Common myeloid progenitor, CD34-positive (primary cell): ENCODE measurements around the gene DHX16.

ENCODE experiments used
- CTCF ChIA-PET: fragments of 350-600 bp; sonication (Branson Sonifier 250); formaldehyde crosslinking; loops from one replicate; lab custom pipeline; 2021; ENCODE audit warnings: antibody characterized with exemption; lab: Charles Lee
- POLR2A ChIA-PET: fragments of 350-600 bp; sonication (Branson Sonifier 250); formaldehyde crosslinking; loops from one replicate; lab custom pipeline; 2021; ENCODE audit warnings: antibody characterized with exemption; lab: Charles Lee
- DNase-seq, 3 donors: peaks; one replicate each; pipeline versions ENCODE4 v3.0.0 to v3.0.0-alpha.2; 2013
- H3K27ac ChIP-seq, 2 experiments: 1 replicate in 1 of 2; 2 replicates in 1 of 2; pipeline ENCODE4 v1.7.0; 2013; ENCODE audit warnings: inconsistent platforms in 2 of 2, low read length in 2 of 2, mild to moderate bottlenecking in 2 of 2, low read depth in 1 of 2, moderate library complexity in 1 of 2; ENCODE audit not compliant: severe bottlenecking in 2 of 2, insufficient read depth in 1 of 2, poor library complexity in 1 of 2
- H3K27me3 ChIP-seq, 5 experiments: replicated peaks in 2 of 5; 1 replicate in 3 of 5; 2 replicates in 2 of 5; pipeline versions ENCODE4 v1.6.1 to v1.7.0; 2013; ENCODE audit warnings: low read length in 4 of 5, mild to moderate bottlenecking in 2 of 5, moderate library complexity in 2 of 5, inconsistent platforms in 1 of 5; ENCODE audit not compliant: insufficient read depth in 5 of 5, control insufficient read depth in 4 of 5
- H3K36me3 ChIP-seq, 4 experiments: 1 replicate in 2 of 4; 2 replicates in 2 of 4; pipeline versions ENCODE4 v1.6.1 to v1.7.0; 2013; ENCODE audit warnings: low read length in 3 of 4, control low read depth in 1 of 4, mild to moderate bottlenecking in 1 of 4; ENCODE audit not compliant: control insufficient read depth in 4 of 4, insufficient read depth in 4 of 4
- H3K4me1 ChIP-seq, 4 experiments: 1 replicate in 3 of 4; 2 replicates in 1 of 4; pipeline versions ENCODE4 v1.6.1 to v1.7.1; 2013; ENCODE audit warnings: low read length in 3 of 4, mild to moderate bottlenecking in 3 of 4, control low read depth in 1 of 4, inconsistent platforms in 1 of 4, moderate library complexity in 1 of 4; ENCODE audit not compliant: control insufficient read depth in 4 of 4, insufficient read depth in 4 of 4; ENCODE audit errors: control extremely low read depth in 1 of 4
- H3K4me3 ChIP-seq, 7 experiments: 1 replicate in 4 of 7; 2 replicates in 3 of 7; pipeline versions ENCODE4 v1.5.1 to v1.7.0; 2013; ENCODE audit warnings: mild to moderate bottlenecking in 7 of 7, low read length in 6 of 7, moderate library complexity in 6 of 7, inconsistent platforms in 2 of 7, low read depth in 2 of 7, control low read depth in 1 of 7; ENCODE audit not compliant: insufficient read depth in 4 of 7, control insufficient read depth in 1 of 7; ENCODE audit errors: extremely low read depth in 1 of 7
- H3K9me3 ChIP-seq, 5 experiments: 1 replicate in 4 of 5; 2 replicates in 1 of 5; pipeline versions ENCODE4 v1.6.1 to v1.7.1; 2013; ENCODE audit warnings: low read length in 4 of 5, mild to moderate bottlenecking in 2 of 5, inconsistent platforms in 1 of 5, low read depth in 1 of 5, moderate library complexity in 1 of 5; ENCODE audit not compliant: control insufficient read depth in 4 of 5, insufficient read depth in 2 of 5; ENCODE audit errors: control extremely low read depth in 1 of 5
- WGBS: methylation state at CpG from one replicate; pipeline ENCODE4 v1.1.5; 2013; ENCODE audit not compliant: insufficient coverage; 5-methylcytosine and 5-hydroxymethylcytosine counted together

The DHX16 gene

DNA sequence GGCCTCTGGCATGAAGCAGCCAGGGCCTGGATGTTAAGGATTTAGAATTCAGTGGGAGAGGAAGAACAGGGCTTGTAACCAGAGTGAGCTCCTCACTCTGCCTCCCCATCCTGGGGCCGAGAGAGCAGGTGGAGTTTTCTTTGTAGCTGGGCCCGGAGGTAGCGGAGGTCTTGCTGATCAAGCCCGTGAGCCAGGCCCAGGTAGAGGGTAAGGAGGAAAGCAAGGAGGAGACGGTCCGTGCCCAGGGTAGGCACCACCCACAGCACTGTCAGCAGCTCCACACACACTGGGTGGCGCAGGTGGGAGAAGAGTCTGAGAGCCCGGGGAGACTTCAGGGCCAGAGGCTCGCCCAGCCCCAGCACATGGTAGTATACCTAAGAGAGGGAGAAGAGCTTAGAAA is 15.8 kb upstream of the DHX16 start:
- Histone ChIP-seq H3K4me1 (peaks cover 16 to 64% (median 58%) of the 10 kb centered on the region in 4 experiments), H3K27me3 (no peaks in the 10 kb centered on the region), H3K27ac (no peak overlapping the region), H3K4me3 (peak overlapping the region in 4 of 7 experiments; percentile 87 to 96 (median 89)), H3K36me3 (peaks cover 0 to 9% (median 0%) of the 10 kb centered on the region in 4 experiments), H3K9me3 (no peaks in the 10 kb centered on the region)
- 100% methylated on average over 3 of the region's 9 CpGs for WGBS
- ChIA-PET POLR2A (interaction anchor here (0.5 to 1.7 kb wide), 4 partner anchors 16 to 110 kb away, joined by 3 to 13 read pairs (median 3); partner anchors contain the start of gene TUBB), CTCF (interaction anchor here (0.9 to 5.2 kb wide), 11 partner anchors 9 to 144 kb away, joined by 3 to 37 read pairs (median 4); partner anchors contain the start of genes MDC1 and TUBB)
- no peak for DNase-seq

DNA sequence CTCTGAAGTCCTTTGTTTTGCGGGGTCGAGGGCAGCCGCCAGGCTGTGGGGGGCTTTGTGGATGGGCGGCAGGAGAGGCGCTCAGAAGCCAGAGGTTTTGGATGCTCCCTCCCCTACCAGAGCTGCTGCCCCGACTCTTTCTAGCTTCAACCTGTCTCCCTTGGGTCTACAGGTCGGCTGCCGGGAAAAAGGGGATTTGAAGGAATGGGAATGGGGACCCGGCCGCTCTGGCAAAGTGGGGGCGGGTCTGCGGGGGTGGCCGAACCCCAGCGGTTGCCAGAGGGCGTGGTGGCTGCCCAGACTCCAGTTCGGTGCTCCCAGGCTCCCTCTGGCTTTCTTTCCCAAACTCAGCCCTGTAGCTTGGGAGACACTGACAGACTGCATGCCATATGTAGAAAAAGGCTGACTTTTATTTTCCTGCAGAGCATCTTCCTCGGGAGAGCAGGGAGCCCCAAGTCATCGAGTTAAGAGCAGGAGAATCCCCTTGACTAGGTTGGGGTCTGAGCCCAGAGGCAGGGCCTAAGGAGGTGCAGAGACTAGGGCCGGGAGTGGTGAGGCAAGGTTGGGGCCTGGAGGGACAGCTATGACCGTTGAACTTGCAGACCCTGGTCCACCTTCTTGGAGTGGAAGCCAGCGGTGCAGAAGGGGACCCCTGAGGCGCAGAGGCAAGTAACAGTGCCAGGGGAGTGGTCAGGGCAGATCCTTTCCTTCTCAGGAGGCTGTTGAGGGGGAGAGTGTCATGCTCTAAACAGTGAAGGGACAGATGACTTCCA is 15.0 kb upstream of the DHX16 start:
- no peaks in the 10 kb centered on the region for H3K9me3 ChIP-seq
- 25% methylated on average over 17 of the region's 22 CpGs for whole genome bisulfite sequencing
- peaks cover 16 to 71% (median 65%) of the 10 kb centered on the region in 4 experiments for H3K4me1 ChIP-seq
- DNase-seq, result no peak
- no peaks in the 10 kb centered on the region for H3K27me3 ChIP-seq
- ChIA-PET POLR2A (interaction anchor here (0.6 to 1.7 kb wide), 5 partner anchors 17 to 33 kb away, joined by 3 to 13 read pairs (median 3); partner anchors contain the start of genes MDC1 and TUBB), CTCF (interaction anchor here (1.2 to 5.2 kb wide), 9 partner anchors 8 to 143 kb away, joined by 3 to 37 read pairs (median 4); partner anchors contain the start of genes MDC1 and TUBB)
- H3K36me3 ChIP-seq, result peaks cover 0 to 9% (median 0%) of the 10 kb centered on the region in 4 experiments
- H3K4me3 ChIP-seq, result peak overlapping the region; percentile 85 to 96 (median 89)
- H3K27ac ChIP-seq, result peak overlapping the region; percentile 50 to 94

DNA sequence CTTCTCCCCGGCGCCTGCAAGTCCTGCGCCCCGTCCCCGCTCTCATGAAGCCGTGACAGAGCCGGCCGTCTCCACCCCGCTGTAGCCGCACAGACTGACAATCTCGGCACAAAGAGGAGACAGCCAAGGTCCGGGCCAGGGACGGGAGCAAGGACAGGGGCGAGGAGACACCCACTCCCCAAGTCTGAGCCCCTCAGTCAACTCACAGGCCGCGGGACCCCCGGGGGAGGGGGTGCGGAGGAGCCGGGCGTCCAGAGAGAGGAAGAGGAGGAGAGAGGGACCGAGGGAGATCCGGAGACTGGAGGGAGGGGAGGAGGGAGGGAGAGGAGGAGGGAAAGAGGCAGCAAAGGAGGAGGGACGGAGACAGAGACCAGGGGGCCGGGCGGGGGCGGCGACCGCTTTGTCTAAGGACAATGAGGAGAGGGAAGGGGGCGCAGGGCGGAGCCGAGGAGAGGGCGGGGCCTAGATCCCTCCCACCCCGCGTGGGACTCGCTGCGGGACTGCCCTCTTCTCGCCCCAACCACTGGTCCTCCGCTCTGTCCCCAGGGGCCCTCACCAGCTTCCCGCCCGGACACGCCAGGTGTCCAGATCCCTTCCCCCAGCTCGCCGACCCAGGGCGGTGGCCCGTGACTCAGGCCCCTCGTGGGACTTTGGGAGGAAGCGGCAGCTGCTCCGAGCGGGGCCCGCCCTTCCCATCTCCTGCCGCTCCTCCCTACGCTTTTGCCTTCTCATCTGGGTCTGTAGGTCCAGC is 14.3 kb upstream of the DHX16 start:
- ChIA-PET POLR2A (interaction anchor here (0.6 to 1.7 kb wide), 3 partner anchors 22 to 34 kb away, joined by 3 to 13 read pairs (median 4); partner anchors contain the start of genes MDC1 and TUBB), CTCF (interaction anchor here (1.8 to 5.2 kb wide), 2 partner anchors 7 to 18 kb away, joined by 6 to 37 read pairs; no protein-coding TSS in a partner anchor)
- peaks cover 16 to 77% (median 73%) of the 10 kb centered on the region in 4 experiments for H3K4me1 ChIP-seq
- peak overlapping the region; percentile 85 to 96 (median 89) for H3K4me3 ChIP-seq
- peak; percentile 59 to 84 (median 78) for DNase-seq
- H3K9me3 ChIP-seq, result no peaks in the 10 kb centered on the region
- WGBS, result 0% methylated on average over 47 of the region's 52 CpGs
- peaks cover 0 to 9% (median 0%) of the 10 kb centered on the region in 4 experiments for H3K36me3 ChIP-seq
- peak overlapping the region; percentile 66 to 94 for H3K27ac ChIP-seq
- no peaks in the 10 kb centered on the region for H3K27me3 ChIP-seq

DNA sequence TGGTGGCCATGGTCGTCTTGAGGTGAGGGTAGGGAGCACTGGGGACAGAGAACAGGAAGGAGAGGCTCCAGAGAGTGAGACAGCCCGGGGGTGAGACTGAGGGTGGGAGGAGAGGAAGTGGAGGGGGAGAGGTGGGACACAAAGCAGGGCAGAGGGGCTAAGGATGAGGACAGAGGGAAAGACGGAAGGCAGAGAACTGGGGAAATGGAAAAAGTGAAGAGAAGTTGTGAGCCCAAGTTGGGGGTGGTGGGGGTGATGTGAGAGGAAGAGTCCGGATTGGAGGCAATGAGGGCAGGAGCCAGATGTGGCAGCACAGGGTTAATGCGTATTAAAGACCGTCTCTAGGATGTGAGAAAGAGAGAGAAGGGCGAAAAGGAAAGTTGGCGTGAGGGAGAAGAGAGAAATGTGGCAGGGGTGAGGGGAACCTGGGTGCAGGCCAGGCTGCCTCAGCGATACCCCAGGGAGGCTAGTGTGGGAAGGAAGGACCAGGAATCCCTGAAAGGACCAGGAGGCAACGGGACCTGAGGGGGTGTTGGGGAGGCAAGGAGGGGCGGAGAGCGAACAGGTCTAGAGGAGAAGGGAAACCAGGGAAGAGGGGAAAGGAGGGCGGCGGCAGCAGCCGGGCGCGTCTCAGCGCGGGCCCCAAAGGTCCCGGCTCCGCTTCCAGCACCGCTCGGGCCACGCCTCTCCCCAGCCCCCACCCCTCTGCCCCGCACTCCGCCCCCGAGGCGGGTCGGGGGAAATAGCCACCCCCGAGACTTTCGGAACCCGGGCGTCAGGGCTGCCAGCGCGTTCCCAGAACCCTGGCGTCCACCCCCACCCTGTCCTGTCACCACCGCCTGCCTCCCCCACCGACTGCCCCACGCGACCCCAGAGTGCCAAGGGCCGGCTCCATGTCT is 13.5 kb upstream of the DHX16 start, which contains the start of gene PPP1R18:
Gene PPP1R18 (minus strand): TSS at position 637 of the 899 bp plus-strand sequence. CDS start 627 bp downstream, at position 10.
- Histone ChIP-seq H3K4me1 (peaks cover 17 to 83% (median 80%) of the 10 kb centered on the region in 4 experiments), H3K9me3 (no peaks in the 10 kb centered on the region), H3K27me3 (no peaks in the 10 kb centered on the region), H3K36me3 (peaks cover 0 to 10% (median 1%) of the 10 kb centered on the region in 4 experiments), H3K27ac (peak within 1 kb of the TSS; percentile 68 to 94), H3K4me3 (peak within 1 kb of the TSS; percentile 85 to 96 (median 89))
- CTCF ChIA-PET, result interaction anchor here (0.6 to 18.0 kb wide), 2 partner anchors 12 to 36 kb away, joined by 4 to 622 read pairs; partner anchors contain the start of genes MDC1 and TUBB
- peak in 2 of 3 donors; percentile 68 to 72 for DNase-seq
- under 1% methylated on average over 31 of the region's 41 CpGs for WGBS
- POLR2A ChIA-PET, result interaction anchor here (7.4 kb wide), 1 partner anchor 35 kb away, joined by 56 read pairs; the partner anchor contains the start of gene TUBB

DNA sequence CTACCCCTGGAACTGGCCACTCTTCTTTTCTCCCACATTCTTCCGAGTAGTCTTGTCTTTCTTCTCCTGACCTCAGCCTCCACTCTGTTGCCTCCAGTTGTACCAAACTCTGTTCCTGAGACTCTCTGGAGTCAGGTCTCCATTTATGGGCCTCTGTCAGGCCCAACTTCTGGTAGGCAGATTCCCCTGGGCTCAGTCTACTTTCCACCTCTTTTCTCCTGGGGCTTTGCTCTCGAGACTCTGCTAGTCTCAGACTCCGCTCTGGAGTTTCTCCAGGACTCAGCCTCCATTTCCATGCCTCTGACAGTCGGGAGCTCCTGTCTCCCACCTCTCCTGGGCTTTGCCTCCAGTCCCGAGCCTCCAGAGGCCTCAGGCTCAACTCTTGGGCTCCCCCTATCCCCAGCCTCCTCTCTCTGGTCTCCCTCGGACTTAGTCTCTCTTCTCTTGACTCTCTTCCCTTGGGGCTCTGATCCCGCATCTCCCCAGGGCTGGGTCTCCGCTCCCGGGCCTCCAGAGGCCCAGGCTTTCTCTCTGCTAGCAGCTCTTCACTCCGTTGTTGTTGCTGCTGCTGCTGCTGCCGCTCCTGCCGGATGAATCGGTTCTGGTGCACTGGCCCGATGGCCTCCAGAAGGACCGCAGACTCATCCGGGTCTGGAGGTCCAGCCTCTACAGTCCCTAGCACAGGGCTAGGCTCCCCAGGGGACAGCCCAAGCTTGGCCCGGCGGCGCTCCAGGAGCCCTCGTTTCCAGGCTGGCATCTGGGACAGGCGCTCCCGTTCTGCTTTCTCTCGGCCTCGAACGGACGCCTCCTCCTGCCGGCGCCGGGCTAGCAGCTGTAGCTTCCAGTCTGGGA is 12.6 kb upstream of the DHX16 start:
- CTCF ChIA-PET, result interaction anchor here (0.6 to 18.0 kb wide), 3 partner anchors 9 to 37 kb away, joined by 3 to 622 read pairs (median 4); partner anchors contain the start of genes MDC1 and TUBB
- Histone ChIP-seq H3K27me3 (no peaks in the 10 kb centered on the region), H3K36me3 (peaks cover 0 to 16% (median 2%) of the 10 kb centered on the region in 4 experiments), H3K4me3 (peak overlapping the region; percentile 45 to 96 (median 88)), H3K27ac (peak overlapping the region; percentile 68 to 94), H3K9me3 (no peaks in the 10 kb centered on the region), H3K4me1 (peaks cover 16 to 87% (median 84%) of the 10 kb centered on the region in 4 experiments)
- POLR2A ChIA-PET, result interaction anchor here (1.0 to 7.4 kb wide), 2 partner anchors 36 to 68 kb away, joined by 3 to 56 read pairs; partner anchors contain the start of genes PPP1R10 and TUBB
- WGBS, result 41% methylated on average over 18 of the region's 29 CpGs
- no peak for DNase-seq
